OCI-LY1 (cell line): ENCODE results near the gene WFDC10A.
"Not testable (repeated sequence)": the region's sequence is repeated elsewhere in the genome, so short reads cannot be mapped to it uniquely, and the experiment has no call there.

Experiments
- H2AFZ ChIP-seq: fragments of 200-600 bp; sonication (generic), shearing (Covaris generic); 2 replicates; pipeline ENCODE4 v1.6.0; 2014; ENCODE audit warnings: antibody characterized with exemption, mild to moderate bottlenecking, low read length
- H3F3A ChIP-seq: fragments of 200-600 bp; sonication (generic), shearing (Covaris generic); 2 replicates; pipeline ENCODE4 v1.6.0; 2014; ENCODE audit warnings: mild to moderate bottlenecking, antibody characterized with exemption, low read length, moderate library complexity; ENCODE audit not compliant: insufficient read depth
- H3K27ac ChIP-seq: fragments of 200-600 bp; sonication (generic); 2 replicates; pipeline ENCODE4 v1.5.1; 2014; ENCODE audit warnings: low read length, mixed run types, mild to moderate bottlenecking, low read depth; ENCODE audit not compliant: poor library complexity, severe bottlenecking
- H3K27me3 ChIP-seq: fragments of 200-600 bp; sonication (generic); 2 replicates; pipeline ENCODE4 v1.6.0; 2014; ENCODE audit warnings: antibody characterized with exemption, mild to moderate bottlenecking, low read length, moderate library complexity; ENCODE audit not compliant: insufficient read depth
- H3K36me3 ChIP-seq: fragments of 200-600 bp; sonication (generic); 2 replicates; pipeline ENCODE4 v1.6.1; 2014; ENCODE audit warnings: mild to moderate bottlenecking, antibody characterized with exemption, low read length, moderate library complexity, mixed read lengths; ENCODE audit not compliant: insufficient read depth
- H3K4me1 ChIP-seq: fragments of 200-600 bp; sonication (generic); 2 replicates; pipeline ENCODE4 v1.5.1; 2014; ENCODE audit warnings: mild to moderate bottlenecking, low read length, moderate library complexity; ENCODE audit not compliant: insufficient read depth, severe bottlenecking
- H3K4me2 ChIP-seq: fragments of 200-600 bp; sonication (generic), shearing (Covaris generic); 2 replicates; pipeline ENCODE4 v1.6.1; 2014; ENCODE audit warnings: low read length
- H3K4me3 ChIP-seq: fragments of 200-600 bp; sonication (generic); 2 replicates; pipeline ENCODE4 v1.5.1; 2014; ENCODE audit warnings: low read length, low read depth, mild to moderate bottlenecking, mixed read lengths; ENCODE audit not compliant: poor library complexity, severe bottlenecking
- H3K79me2 ChIP-seq: fragments of 200-600 bp; shearing (Covaris generic); 2 replicates; pipeline ENCODE4 v1.6.1; 2016; ENCODE audit warnings: mixed run types, low read length, mixed read lengths; ENCODE audit not compliant: insufficient read depth
- H3K9ac ChIP-seq: fragments of 200-600 bp; sonication (generic), shearing (Covaris generic); 2 replicates; pipeline ENCODE4 v1.6.1; 2014; ENCODE audit warnings: mild to moderate bottlenecking, low read length, mixed read lengths
- H3K9me2 ChIP-seq: fragments of 200-600 bp; sonication (generic), shearing (Covaris generic); 2 replicates; pipeline ENCODE4 v1.6.1; 2014; ENCODE audit warnings: low read depth, mild to moderate bottlenecking, low read length, mixed read lengths
- H3K9me3 ChIP-seq: fragments of 200-600 bp; shearing (Covaris generic); 2 replicates; pipeline ENCODE4 v1.6.1; 2014; ENCODE audit warnings: low read length, mixed read lengths
- H4K20me1 ChIP-seq: fragments of 200-600 bp; sonication (generic), shearing (Covaris generic); 2 replicates; pipeline ENCODE4 v1.6.0; 2016; ENCODE audit warnings: mild to moderate bottlenecking, low read length; ENCODE audit not compliant: insufficient read depth
- EZH2 ChIP-seq: fragments of 200-600 bp; sonication (generic), shearing (Covaris generic); IDR thresholded peaks from 2 replicates; pipeline ENCODE4 v1.8.0; 2017; ENCODE audit warnings: borderline replicate concordance, mixed run types, mild to moderate bottlenecking, antibody characterized with exemption, low read length, moderate library complexity, mixed read lengths
- TF ChIP-seq, protein P1 (sequence below): fragments of 200-600 bp; sonication (generic), shearing (Covaris generic); IDR thresholded peaks from 2 replicates; pipeline ENCODE4 v1.5.1; 2017; ENCODE audit warnings: mild to moderate bottlenecking, antibody characterized with exemption, low read length, moderate library complexity, mixed read lengths

The WFDC10A gene

DNA sequence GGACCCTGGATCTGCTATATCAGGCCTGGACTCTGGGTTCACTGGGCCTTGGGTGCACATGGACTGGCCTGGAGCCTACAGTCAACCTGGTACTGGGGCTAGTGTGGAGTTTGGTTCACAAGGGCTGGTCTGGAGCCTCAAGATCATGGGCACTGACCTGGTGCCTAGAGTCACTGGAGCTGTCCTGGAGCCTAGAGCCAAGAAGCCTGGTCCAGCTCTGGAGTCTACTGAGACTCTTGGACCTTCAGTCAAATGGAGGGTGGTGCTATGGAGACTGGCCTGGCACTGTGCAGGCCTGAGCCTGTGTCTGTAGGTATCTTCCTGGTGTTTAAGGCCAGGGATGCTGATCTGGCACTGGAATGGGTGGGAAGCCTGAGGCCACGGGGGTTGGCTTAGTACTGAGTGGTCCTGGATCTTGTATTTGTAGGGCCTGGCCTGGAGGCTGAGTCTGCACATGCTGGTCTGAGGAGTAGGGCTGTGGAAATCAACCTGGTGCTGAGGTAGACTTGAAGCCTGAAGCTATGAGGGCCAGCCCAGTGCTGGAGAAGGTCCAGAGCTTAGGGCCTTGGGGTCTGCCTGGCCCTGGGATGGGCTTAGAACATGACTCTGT, 18.0 kb downstream of the WFDC10A start:
- H4K20me1 ChIP-seq: no peaks in the 10 kb centered on the region
- H3F3A ChIP-seq: no peaks in the 10 kb centered on the region
- TF ChIP-seq, protein P1, sequence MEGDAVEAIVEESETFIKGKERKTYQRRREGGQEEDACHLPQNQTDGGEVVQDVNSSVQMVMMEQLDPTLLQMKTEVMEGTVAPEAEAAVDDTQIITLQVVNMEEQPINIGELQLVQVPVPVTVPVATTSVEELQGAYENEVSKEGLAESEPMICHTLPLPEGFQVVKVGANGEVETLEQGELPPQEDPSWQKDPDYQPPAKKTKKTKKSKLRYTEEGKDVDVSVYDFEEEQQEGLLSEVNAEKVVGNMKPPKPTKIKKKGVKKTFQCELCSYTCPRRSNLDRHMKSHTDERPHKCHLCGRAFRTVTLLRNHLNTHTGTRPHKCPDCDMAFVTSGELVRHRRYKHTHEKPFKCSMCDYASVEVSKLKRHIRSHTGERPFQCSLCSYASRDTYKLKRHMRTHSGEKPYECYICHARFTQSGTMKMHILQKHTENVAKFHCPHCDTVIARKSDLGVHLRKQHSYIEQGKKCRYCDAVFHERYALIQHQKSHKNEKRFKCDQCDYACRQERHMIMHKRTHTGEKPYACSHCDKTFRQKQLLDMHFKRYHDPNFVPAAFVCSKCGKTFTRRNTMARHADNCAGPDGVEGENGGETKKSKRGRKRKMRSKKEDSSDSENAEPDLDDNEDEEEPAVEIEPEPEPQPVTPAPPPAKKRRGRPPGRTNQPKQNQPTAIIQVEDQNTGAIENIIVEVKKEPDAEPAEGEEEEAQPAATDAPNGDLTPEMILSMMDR: no peak
- TF ChIP-seq EZH2: no peak
- no peaks in the 10 kb centered on the region for H3K9me3 ChIP-seq
- no peaks in the 10 kb centered on the region for H3K4me1 ChIP-seq
- no peak overlapping the region for H3K9ac ChIP-seq
- H3K79me2 ChIP-seq: no peaks in the 10 kb centered on the region
- H3K4me2 ChIP-seq: no peak overlapping the region
- H3K27ac ChIP-seq: no peak overlapping the region
- H3K36me3 ChIP-seq: no peaks in the 10 kb centered on the region
- no peak overlapping the region for H2AFZ ChIP-seq
- no peaks in the 10 kb centered on the region for H3K9me2 ChIP-seq
- H3K4me3 ChIP-seq: no peak overlapping the region
- H3K27me3 ChIP-seq: no peaks in the 10 kb centered on the region

DNA sequence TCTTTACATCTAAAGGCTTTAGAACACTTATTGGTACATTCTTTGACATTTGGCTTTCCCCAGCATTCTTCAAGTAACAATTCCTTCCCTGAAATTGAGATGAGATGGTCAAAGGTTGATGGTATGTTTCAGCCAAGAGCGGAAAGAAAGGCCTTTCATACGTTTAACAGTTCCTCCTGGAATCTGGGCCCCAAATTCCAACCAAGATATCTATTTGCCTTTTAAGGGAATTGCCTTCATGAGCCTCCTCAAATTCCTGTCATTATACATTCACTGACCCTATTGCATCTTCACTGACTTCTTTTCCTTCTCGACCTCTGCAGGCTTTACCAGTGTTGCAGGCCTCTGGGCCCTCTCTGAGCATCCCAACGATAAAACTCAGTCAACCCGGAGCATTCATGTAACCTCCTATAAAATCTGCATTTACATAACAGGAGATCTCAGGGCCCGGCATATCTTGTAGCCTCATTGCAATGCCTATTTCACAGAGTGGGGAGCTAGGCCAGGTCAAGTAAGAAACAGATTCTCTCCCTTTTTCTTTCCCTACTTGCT, 19.8 kb downstream of the WFDC10A start:
- Histone ChIP-seq H3K9me3 (no peaks in the 10 kb centered on the region), H3K9me2 (no peaks in the 10 kb centered on the region), H3K27ac (no peak overlapping the region)

DNA sequence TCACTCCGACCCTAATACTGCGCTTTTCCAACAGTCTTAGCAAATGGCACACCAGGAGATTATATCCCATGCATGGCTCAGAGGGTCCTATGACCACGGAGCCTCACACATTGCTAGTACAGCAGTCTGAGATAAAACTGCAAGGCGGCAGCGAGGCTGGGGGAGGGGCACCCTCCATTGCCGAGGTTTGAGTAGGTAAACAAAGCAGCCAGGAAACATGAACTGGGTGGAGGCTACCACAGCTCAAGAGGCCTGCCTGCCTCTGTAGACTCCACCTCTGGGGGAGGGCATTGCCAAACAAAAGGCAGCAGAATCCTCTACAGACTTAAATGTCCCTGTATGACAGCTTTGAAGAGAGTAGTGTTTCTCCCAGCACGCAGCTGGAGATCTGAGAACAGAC, 22.2 kb downstream of the WFDC10A start:
- not testable (repeated sequence) for H3K9ac ChIP-seq, H3K79me2 ChIP-seq, H3K9me2 ChIP-seq, H3K36me3 ChIP-seq, H3K9me3 ChIP-seq, H2AFZ ChIP-seq, H4K20me1 ChIP-seq, H3K27me3 ChIP-seq, H3K4me3 ChIP-seq, H3K27ac ChIP-seq, H3F3A ChIP-seq, H3K4me2 ChIP-seq, H3K4me1 ChIP-seq

More for the DNA sequence above, 19.8 kb downstream of the WFDC10A start:
- Histone ChIP-seq H3F3A (no peaks in the 10 kb centered on the region), H3K4me3 (no peak overlapping the region), H2AFZ (no peak overlapping the region), H3K4me2 (no peak overlapping the region), H3K4me1 (no peaks in the 10 kb centered on the region), H4K20me1 (no peaks in the 10 kb centered on the region), H3K36me3 (no peaks in the 10 kb centered on the region), H3K27me3 (no peaks in the 10 kb centered on the region), H3K9ac (no peak overlapping the region), H3K79me2 (no peaks in the 10 kb centered on the region)
- TF ChIP-seq EZH2: no peak
- TF ChIP-seq, protein P1: no peak

DNA sequence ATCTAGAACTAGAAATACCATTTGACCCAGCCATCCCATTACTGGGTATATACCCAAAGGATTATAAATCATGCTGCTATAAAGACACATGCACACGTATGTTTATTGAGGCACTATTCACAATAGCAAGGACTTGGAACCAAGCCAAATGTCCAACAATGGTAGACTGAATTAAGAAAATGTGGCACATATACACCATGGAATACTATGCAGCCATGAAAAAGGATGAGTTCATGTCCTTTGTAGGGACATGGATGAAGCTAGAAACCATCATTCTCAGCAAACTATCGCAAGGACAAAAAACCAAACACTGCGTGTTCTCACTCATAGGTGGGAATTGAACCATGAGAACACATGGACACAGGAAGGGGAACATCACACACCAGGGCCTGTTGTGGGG, 27.5 kb downstream of the WFDC10A start:
- H3K4me2 ChIP-seq, H3K79me2 ChIP-seq, H4K20me1 ChIP-seq, H3K9me3 ChIP-seq, H3K36me3 ChIP-seq, H3K4me1 ChIP-seq, H3K27me3 ChIP-seq, H3K4me3 ChIP-seq, H3K9ac ChIP-seq, H3K27ac ChIP-seq, H3K9me2 ChIP-seq, H2AFZ ChIP-seq, H3F3A ChIP-seq: not testable (repeated sequence)
